Endothelial cell of umbilical vein (primary cell): Measurements from ENCODE around the gene ASB1.

Experiments
- CTCF ChIP-seq, 2 donors: IDR thresholded peaks; 1 replicate in 1 of 2; 2 replicates in 1 of 2; pipeline ENCODE4 v1.5.1; 2011; ENCODE audit warnings: low read length in 2 of 2, mild to moderate bottlenecking in 2 of 2, moderate library complexity in 2 of 2, control low read depth in 1 of 2, inconsistent platforms in 1 of 2, low read depth in 1 of 2; ENCODE audit not compliant: insufficient read depth in 1 of 2; ENCODE audit errors: extremely low read depth in 1 of 2
- EZH2 ChIP-seq: IDR thresholded peaks from 2 replicates; pipeline ENCODE4 v1.6.1; 2012; ENCODE audit warnings: borderline replicate concordance, low read depth, mild to moderate bottlenecking, moderate library complexity, low read length, inconsistent platforms; ENCODE audit not compliant: severe bottlenecking
- GATA2 ChIP-seq: IDR thresholded peaks from 2 replicates; pipeline ENCODE4 v1.7.0; 2011; ENCODE audit warnings: low read depth, mild to moderate bottlenecking, moderate library complexity, mixed read lengths, low read length; ENCODE audit not compliant: insufficient read length, insufficient read depth

GRCh38 chr2:238478216-238478615 lies 51.5 kb downstream of the ASB1 start:
- TF ChIP-seq CTCF (IDR thresholded peaks at IDR 0.05; ENCODE audit: extremely low read depth in 1 of 2, insufficient read depth in 1 of 2, low read depth in 1 of 2, low read length in 2 of 2) (no peak), EZH2 (no peak), GATA2 (no peak)
